GM18517 (cell line): Measurements from ENCODE around the gene ARSD.
"Not testable (repeated sequence)": the region's sequence is repeated elsewhere in the genome, so short reads cannot be mapped to it uniquely, and the experiment has no call there.

Experiments
- ATAC-seq: cut with Tn5 transposase; IDR thresholded peaks from one replicate; pipeline ENCODE4 v1.9.1; 2021; ENCODE audit warnings: mild to moderate bottlenecking, moderate library complexity; ENCODE audit not compliant: unreplicated experiment

ARSD gene

DNA sequence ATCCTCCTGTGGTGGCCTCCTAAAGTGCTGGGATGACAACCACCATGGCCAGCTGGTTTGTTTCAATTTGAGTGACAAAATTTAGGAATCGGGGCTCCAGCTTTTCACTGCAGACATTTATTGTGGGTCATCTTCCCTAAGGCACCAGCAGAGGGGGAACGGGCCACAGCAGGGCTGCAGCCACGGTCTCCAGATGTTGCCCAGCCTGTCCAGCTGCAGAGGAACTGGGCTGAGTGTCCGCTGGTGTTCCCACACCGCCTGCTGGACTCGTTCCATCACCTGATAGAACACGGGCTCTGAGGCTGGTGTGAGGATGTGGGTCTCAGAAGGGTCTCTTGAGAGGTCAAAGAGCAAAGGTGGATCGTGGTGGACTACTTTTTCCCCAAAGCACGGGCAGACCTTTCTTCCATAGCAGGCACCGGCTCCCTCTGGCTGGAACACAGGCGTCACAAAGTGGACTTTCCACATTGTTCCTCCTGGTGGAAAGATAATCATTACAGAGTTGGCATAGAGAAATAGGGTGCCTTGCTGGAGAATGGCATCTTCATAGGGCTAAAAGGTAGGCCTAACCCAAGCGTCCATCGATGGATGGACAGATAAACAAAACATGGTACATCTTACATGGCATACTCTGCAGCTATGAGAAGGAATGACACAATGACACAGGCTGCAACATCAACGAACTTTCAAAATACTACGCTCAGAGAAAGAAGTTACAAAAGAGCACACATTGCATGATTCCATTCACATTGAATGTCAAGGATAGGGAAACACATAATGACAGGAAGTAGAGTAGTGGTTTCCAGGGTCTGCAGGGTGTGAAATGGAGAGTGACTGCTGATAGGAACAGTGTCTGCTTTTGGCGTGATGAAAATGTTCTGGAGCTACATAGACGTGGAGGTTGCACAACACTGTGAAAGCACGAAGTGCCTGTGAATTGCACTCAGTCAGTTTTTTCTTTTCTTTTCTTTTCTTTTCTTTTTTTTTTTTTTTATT, 5.9 kb upstream of the ARSD start:
- no peak for ATAC-seq

DNA sequence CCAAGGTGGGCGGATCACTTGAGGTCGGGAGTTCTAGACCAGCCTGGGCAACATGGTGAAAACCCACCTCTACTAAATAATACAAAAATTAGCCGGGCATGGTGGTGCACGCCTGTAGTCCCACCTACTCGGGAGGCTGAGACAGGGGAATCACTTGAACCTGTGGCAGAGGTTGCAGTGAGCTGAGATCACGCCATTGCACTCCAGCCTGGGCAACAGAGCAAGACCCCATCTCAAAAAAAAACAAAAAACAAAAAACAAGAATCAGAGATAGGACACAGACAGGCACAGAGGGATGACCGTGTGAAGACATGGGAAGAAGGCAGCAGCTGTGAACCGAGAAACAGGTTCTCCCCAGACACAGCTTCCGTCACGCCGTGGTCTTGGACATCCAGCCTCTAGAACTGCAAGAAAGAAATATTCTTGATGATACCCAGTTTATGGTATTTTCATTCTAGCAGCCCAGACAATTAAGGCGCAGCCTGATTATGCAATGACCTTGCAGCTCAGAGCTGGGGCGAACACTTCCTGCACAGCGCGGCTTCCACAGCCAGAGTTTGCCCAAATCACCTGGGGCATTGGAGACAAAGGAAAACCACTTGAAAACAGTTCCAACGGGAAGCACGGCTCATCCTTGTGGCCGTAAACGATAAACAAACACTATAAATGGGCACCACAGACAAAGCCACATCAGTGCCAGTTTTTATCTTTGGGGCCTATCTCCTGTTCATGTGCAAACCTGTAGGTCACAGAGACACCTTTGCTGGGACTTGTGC, 4.2 kb upstream of the ARSD start:
- no peak for ATAC-seq

DNA sequence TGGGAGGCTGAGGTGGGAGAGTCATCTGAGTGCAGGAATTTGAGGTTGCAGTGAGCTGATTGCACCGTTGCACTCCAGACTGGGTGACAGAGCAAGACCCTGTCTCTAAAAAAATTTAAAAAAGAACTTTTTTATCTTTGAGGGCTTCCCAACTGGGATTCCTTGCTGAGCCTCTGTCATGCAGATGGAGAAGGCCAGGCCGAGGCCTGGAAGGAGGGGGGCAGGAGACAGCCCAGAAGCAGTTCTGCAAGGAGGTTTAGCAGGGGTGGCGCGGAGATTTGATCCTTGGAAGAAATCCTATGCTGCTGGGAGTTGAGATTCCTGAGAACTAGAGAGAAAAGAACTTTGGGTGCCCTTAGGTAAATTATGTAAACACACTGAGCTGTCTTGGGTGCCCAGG, 2.5 kb upstream of the ARSD start:
- ATAC-seq, result no peak

DNA sequence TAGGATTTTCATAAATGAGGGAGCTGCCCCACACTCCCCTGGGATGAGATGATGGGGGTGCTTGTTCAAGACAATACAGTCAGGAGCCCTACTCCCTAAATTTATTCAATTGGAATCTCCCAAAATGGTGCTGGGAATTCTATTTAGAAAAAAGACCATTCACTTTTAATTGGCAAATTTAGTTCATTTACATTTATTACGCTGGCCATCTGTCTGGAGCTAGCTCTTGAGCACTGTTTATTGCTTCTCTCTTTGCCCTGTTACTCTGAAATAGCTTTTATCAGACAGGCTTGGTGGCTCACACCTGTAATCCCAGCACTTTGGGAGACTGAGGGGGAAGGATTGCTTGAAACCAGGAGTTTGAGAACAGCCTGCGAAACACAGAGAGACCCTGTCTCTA, 2.0 kb upstream of the ARSD start:
- ATAC-seq, result no peak

DNA sequence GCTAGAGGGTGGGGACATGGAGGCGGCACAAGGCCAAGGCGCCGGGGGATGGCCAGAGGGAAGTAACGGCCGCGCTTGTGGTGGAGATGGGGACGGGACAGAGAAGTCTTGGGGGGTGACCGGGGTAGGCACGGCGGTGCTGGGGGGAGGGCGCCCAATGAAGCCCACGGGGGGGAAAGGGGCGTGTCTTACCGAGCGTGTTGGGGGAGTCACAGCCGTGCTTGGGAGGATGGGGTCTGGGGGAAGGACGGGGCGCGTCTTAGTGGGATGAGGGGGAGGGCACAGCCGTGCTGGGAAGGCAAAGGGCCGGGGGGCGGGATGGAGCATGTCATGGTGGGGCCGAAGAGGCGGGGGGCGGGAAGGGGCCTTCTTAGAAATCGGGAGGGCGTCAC, 952 bp downstream of the ARSD start:
- ATAC-seq, result no peak

DNA sequence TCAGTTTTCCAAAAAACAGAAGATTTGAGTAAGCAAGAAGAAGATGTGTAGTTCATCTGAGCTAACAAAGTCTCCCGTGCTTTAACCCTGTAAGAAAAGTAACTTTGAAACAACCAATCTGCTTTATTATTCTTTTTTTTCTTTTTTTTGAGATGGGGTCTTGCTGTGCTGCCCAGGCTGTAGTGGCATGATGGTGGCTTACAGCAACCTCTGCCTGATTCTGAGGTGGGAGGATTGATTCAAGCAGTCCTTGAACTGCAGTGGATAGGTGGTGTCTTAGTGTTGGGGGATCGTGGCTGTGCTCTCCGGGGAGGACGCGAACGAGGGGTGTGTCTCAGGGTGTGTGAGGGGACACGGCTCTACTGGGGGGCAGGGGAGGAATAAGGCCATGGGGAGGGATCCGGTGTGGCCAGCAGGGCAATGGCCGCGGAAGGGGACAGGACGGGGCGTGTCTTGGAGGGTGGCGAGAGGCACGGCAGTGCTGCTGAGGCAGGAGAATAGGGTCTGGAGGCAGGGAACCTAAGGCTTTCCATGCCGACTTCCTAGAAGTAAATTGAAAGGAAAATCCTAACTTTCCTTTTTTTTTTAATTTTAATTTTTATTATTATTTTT, 2.4 kb downstream of the ARSD start:
- ATAC-seq, result no peak

DNA sequence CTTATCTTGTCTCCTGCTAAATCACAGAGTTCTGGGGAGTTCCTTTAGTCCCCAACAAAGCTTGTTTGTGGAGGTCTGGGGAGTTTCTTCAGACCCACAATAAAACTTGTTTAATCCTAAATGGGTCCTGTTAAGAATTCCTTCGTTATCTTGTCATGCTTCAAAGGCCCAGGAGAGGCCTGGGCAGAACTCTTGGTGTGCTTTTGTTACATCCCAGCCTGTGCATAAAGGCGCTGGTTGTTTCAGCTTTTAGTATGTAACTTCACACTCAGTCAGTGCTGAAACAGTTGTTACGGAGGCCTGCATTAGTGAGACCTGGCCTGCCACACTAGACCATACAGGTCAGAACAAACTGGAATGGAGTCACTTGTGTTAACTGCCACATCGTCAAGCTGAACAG, 2.9 kb downstream of the ARSD start:
- ATAC-seq, result not testable (repeated sequence)

DNA sequence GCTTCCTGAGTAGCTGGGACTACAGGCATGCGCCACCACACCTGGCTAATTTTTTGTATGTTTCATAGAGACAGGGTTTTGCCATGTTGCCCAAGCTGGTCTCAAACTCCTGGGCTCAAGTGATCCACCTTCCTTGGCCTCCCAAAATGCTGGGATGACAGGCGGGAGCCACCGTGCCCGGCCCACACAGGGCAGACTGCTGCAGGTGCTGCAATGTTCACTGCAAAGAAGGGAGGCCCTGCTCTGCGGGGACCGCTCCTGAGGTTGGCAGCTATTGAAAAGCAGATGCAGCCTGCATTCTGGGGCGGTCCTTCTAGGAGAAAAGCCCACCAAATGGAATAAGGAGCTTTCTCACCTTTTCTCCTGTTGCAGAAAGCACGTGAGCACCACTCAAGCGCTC, 5.0 kb downstream of the ARSD start:
- ATAC-seq, result no peak

DNA sequence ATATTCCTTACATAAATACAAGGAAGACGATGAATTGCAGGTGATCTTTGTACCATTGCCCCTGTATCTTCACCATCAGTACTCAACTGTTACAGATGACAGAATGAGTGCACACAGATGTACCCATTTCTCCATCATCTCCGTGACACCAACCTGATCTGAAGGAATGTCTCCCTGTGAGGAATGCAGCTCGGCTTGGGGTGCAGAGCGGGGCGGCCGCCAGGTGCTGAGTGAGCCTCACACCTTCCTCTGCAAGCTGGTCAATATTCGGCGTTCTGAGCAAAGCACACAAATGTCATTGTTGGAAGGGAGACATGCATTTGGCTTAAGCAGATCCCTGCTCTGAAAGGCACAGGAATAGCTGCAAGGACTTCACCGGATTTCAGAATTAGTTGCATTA, 7.4 kb downstream of the ARSD start:
- ATAC-seq, result no peak

DNA sequence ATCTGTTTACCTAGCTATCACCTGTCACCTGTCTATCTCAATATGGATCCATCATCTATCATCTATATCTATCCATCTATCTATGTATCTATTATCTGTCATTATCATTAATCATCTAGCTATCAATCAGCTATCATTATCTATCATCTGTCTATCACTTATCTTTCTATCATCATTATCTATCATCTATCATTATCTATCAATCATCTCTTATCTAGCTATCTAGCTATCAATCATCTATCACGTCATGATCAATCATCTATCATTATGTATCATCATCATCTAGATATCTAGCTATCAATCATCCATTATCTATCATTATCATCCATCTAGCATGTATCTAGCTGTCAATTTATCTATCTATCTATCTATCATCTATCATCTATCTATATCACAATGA, 7.9 kb downstream of the ARSD start:
- no peak for ATAC-seq

DNA sequence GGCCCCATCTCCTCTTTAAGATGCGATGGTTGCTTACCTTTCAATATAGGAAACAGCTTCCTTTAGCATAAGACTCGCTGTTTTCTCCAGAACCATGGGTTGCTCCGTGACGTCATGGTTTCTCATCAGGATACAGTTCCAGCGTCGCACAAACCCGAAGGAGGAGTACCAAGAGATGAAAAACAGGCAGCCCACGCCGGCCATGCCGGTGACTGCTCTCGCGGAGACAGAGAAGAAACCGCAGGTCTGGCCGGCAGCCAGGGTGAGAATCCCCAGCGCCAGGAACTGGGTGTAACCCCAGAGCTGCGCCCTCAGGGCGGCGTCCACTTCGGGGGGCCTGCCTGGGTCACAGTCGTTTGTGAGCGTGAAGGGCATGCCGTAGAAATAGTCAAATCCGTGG, 11.4 kb downstream of the ARSD start:
- no peak for ATAC-seq

DNA sequence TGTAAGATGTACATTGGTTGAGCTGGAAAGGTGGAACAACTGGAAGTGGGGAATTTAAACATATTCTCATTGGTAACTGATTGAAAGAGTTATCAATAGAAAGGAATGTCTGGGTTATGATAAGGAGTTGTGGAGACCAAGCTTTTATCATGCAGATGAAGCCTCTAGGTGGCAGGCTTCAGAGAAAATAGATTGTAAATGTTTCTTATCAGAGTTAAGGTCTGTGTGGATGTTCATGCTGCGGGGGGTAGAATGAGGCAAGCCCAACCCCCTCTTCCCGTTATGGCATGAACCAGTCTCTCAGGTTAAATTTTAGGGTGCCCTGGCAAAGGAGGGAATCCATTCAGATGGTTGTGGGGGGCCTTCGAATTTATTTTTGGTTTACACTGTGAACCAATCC, 16.0 kb downstream of the ARSD start:
- ATAC-seq, result no peak

DNA sequence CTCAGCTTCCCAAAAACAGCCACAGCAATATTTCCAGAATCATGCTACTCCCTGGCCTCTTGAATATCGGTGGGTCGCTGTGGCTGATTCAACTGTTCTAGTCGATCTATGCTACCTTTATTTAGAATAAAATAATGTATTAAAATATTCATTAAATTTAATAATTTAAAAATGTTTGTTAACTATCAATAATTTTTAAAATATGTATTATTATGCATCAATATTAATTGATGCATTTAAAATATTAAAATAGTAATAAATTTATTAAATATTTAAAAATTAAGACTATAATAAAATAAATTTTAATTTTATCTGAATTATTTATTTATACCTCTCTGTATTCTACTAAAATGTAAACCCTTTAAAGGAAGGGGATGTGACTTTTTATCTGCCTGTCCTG, 19.0 kb downstream of the ARSD start:
- no peak for ATAC-seq

DNA sequence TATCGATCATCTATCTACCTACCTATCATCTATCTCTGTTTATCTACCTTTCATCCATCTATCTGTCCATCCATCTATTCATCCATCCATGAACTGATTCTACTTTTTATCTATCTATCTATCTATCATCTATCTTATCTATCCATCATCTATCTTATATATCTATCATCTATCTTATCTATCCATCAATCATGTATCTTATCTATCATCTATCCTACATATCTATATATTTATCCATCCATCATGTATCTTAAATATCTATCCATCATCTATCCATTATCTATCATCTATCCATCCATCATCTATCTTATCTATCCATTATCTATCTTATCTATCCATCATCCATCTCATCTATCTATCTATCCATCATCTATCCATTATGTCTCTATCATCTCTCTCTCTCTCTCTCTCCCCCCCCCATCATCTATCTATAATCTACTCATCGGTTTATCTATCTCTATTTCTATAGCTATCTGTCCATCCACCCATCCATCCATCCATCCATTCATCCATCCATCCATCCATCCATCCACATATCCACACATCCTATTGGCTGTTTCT, 20.9 kb downstream of the ARSD start:
- ATAC-seq, result no peak

DNA sequence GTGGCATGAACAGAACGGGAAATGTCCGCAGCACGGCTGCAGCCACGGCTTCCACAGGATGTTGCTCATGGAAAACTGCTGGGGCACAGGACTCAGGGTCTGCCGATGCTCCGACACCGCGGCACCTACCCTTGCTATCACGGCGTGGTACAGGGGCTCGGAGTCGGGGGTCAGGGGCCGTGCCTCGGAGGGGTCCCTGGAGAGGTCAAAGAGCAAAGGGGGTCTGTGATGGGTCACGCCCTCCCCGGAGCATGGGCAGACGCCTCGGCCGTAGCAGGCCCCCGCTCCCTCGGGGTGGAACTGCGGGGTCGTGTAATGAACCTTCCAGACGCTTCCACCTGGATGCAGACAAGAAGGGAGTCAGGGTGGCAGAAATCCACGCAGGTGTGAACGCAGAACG, 21.8 kb downstream of the ARSD start:
- no peak for ATAC-seq

DNA sequence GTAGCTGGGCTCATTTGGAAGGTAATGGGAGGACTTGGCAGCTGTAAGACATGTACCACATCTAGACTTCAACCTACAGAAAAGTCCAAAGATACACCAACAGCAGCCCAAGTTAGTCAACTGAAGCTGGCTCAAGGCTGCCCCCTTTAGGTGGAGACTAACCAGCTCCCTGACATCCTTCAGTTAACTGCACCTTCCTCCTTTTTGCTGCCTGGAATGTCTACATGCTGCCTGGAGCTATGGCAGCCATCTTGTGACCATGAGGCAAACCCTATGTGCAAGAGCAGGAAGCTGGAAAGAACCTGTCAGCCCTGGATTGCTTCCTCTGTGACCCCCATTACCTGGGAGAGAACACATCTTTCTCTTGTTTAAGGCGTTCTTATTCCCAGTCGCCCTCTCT, 25.8 kb downstream of the ARSD start:
- no peak for ATAC-seq

DNA sequence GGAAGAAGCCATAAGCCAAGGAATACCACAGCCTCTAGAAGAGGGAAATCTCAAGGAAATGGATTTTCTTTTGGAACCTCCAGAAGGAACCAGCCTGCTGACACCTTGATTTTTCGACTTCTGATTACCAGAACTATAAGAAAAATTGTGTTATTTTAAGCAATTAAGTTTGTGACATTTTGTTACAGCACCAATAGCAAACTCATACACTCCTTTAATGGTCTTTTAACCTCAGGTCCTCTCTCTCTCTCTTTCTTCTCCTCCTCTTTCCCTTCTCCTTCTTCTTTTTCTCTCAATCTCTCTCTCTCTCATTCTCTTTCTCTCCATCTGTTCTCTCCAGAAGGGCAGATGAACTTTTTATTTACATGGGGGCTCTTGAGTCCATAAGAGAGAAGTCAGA, 26.3 kb downstream of the ARSD start:
- ATAC-seq, result no peak

DNA sequence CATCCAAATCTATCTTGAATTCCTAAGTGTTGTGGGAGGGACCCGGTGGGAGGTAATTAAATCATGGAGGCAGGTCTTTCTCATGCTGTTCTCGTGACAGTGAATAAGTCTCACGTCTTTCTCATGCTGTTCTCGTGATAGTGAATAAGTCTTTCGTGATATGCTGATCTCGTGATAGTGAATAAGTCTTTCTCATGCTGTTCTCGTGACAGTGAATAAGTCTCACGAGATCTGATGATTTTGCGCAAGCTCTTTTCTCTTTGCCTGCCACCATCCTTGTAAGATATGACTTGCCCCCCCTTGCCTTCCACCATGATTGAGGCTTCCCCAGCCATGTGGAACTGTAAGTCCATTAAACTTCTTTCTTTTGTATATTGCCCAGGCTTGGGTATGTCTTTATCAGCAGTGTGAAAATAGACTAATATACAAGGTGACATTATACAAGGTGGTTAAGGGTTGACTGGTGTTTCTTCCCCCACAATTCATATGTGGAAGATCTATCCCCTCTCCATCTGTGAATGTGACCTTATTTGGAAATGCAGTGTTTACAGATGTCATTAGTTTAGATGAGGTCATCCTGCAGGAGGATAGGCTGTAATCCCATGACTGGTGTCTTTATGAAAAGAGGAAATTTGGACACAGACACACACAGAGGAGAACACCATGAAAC, 27.6 kb downstream of the ARSD start:
- ATAC-seq, result no peak

DNA sequence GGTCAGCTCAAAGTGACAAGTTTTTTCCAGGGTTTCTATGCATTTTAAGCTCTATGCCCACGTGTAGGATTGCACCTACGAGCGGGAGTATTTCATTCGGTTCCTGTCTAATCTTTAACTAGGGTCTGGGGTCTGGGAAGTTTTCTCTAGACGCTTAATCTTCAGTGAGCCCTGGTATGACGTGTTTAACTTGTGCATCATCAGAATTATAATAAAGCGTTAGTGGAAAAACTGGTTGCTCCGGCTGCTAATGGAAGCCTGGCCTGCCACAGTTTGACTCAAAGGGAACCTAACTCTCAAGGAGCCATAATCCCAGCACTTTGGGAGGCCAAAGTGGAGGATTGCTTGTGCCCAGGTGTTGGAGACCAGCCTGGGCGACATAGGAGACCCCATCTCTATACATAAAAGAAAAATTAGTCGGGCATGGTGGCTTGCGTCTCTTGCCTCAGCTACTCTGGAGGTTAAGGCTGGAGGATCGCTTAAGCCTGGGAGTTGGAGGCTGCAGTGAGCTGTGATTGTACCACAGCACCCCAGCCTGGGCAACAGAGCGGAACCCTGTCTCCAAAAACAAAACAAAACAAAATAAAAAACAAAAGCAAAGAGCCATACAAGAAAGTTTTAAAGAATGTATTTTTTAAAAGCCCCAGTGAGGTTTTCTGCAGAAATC, 30.2 kb downstream of the ARSD start:
- no peak for ATAC-seq
